ENCODE measurements around the gene ADIRF.
"Not testable (repeated sequence)": the region's sequence is repeated elsewhere in the genome, so short reads cannot be mapped to it uniquely, and the experiment has no call there.

ADIRF gene

GRCh38 chr10:86937502-86938154 lies 30.7 kb upstream of the ADIRF start:
- H3K27ac ChIP-seq (ENCODE audit: low read depth, low read length), result no peak overlapping the region
- H3K9me3 ChIP-seq (ENCODE audit: control insufficient read depth, insufficient read depth, low read length), result no peaks in the 10 kb centered on the region
- TF ChIP-seq CTCF (IDR thresholded peaks at IDR 0.05; ENCODE audit: low read depth, low read length, poor library complexity, severe bottlenecking), result no peak
- no peaks in the 10 kb centered on the region for H3K9me2 ChIP-seq (replicated peaks; ENCODE audit: control insufficient read depth, low read length)
- no peak overlapping the region for H3K4me2 ChIP-seq (ENCODE audit: low read length)
- no peaks in the 10 kb centered on the region for H3K4me1 ChIP-seq (ENCODE audit: control insufficient read depth, low read length)
- H3K4me3 ChIP-seq (ENCODE audit: low read length), result no peak overlapping the region
- no peaks in the 10 kb centered on the region for H3K36me3 ChIP-seq (ENCODE audit: control insufficient read depth, low read length)
- 0 out of 2 replicates have a peak, but pooled peaks cover 3% of the 10 kb centered on the region for H3K27me3 ChIP-seq (ENCODE audit: control insufficient read depth, low read length)
- no peaks in the 10 kb centered on the region for H3F3A ChIP-seq (ENCODE audit: control insufficient read depth, insufficient read depth)
- H3K79me2 ChIP-seq (ENCODE audit: control insufficient read depth, low read length), result no peaks in the 10 kb centered on the region
- H4K20me1 ChIP-seq (ENCODE audit: control insufficient read depth, insufficient read depth, low read depth, low read length), result no peaks in the 10 kb centered on the region

GRCh38 chr10:86938260-86938659 lies 30.0 kb upstream of the ADIRF start:
- 0 out of 2 replicates have a peak, but pooled peaks cover 3% of the 10 kb centered on the region for H3K27me3 ChIP-seq (ENCODE audit: control insufficient read depth, low read length)
- no peak overlapping the region for H3K4me3 ChIP-seq (ENCODE audit: low read length)
- no peaks in the 10 kb centered on the region for H3K79me2 ChIP-seq (ENCODE audit: control insufficient read depth, low read length)
- no peaks in the 10 kb centered on the region for H3K9me3 ChIP-seq (ENCODE audit: control insufficient read depth, insufficient read depth, low read length)
- H3F3A ChIP-seq (ENCODE audit: control insufficient read depth, insufficient read depth), result no peaks in the 10 kb centered on the region
- no peaks in the 10 kb centered on the region for H4K20me1 ChIP-seq (ENCODE audit: control insufficient read depth, insufficient read depth, low read depth, low read length)
- no peaks in the 10 kb centered on the region for H3K36me3 ChIP-seq (ENCODE audit: control insufficient read depth, low read length)
- H3K4me2 ChIP-seq (ENCODE audit: low read length), result no peak overlapping the region
- no peaks in the 10 kb centered on the region for H3K4me1 ChIP-seq (ENCODE audit: control insufficient read depth, low read length)
- H3K9me2 ChIP-seq (replicated peaks; ENCODE audit: control insufficient read depth, low read length), result no peaks in the 10 kb centered on the region
- no peak overlapping the region for H3K27ac ChIP-seq (ENCODE audit: low read depth, low read length)
- TF ChIP-seq CTCF (IDR thresholded peaks at IDR 0.05; ENCODE audit: low read depth, low read length, poor library complexity, severe bottlenecking) (no peak), EZH2phosphoT487 (IDR thresholded peaks at IDR 0.05; ENCODE audit: borderline replicate concordance, low read length) (no peak)

- H3K36me3 ChIP-seq (ENCODE audit: control insufficient read depth, low read length); H3K4me2 ChIP-seq (ENCODE audit: low read length); H3K4me3 ChIP-seq (ENCODE audit: low read length); H3F3A ChIP-seq (ENCODE audit: control insufficient read depth, insufficient read depth); H3K79me2 ChIP-seq (ENCODE audit: control insufficient read depth, low read length); H3K27ac ChIP-seq (ENCODE audit: low read depth, low read length); H3K9me2 ChIP-seq (replicated peaks; ENCODE audit: control insufficient read depth, low read length); H4K20me1 ChIP-seq (ENCODE audit: control insufficient read depth, insufficient read depth, low read depth, low read length); H3K9me3 ChIP-seq (ENCODE audit: control insufficient read depth, insufficient read depth, low read length); H3K27me3 ChIP-seq (ENCODE audit: control insufficient read depth, low read length); H3K4me1 ChIP-seq (ENCODE audit: control insufficient read depth, low read length): not testable (repeated sequence)
These were observed 28.2 kb upstream of the ADIRF start for GRCh38 chr10:86940076-86940475.

GRCh38 chr10:86940677-86941076 lies 27.6 kb upstream of the ADIRF start:
- Histone ChIP-seq H3K9me3 (ENCODE audit: control insufficient read depth, insufficient read depth, low read length) (no peaks in the 10 kb centered on the region), H3K79me2 (ENCODE audit: control insufficient read depth, low read length) (no peaks in the 10 kb centered on the region), H3K9me2 (replicated peaks; ENCODE audit: control insufficient read depth, low read length) (no peaks in the 10 kb centered on the region), H3F3A (ENCODE audit: control insufficient read depth, insufficient read depth) (no peaks in the 10 kb centered on the region), H3K36me3 (ENCODE audit: control insufficient read depth, low read length) (no peaks in the 10 kb centered on the region), H3K4me2 (ENCODE audit: low read length) (no peak overlapping the region), H3K4me1 (ENCODE audit: control insufficient read depth, low read length) (no peaks in the 10 kb centered on the region), H3K27ac (ENCODE audit: low read depth, low read length) (no peak overlapping the region), H3K27me3 (ENCODE audit: control insufficient read depth, low read length) (0 out of 2 replicates have a peak, but pooled peaks cover 3% of the 10 kb centered on the region), H4K20me1 (ENCODE audit: control insufficient read depth, insufficient read depth, low read depth, low read length) (no peaks in the 10 kb centered on the region), H3K4me3 (ENCODE audit: low read length) (no peak overlapping the region)
- TF ChIP-seq CTCF (IDR thresholded peaks at IDR 0.05; ENCODE audit: low read depth, low read length, poor library complexity, severe bottlenecking), result no peak
- TF ChIP-seq EZH2phosphoT487 (IDR thresholded peaks at IDR 0.05; ENCODE audit: borderline replicate concordance, low read length), result no peak
